Renal cortical epithelial cell (primary cell): ENCODE results near the gene FGFR3. TPM values are rescaled to one million over a fixed set of nuclear protein-coding genes. Genes with fewer than 3 reads are reported as not detected.
A peak's percentile ranks its signal among the peaks of the same experiment; 100 is the strongest.

Source experiments
- DNase-seq: peaks from one replicate; pipeline ENCODE4 v3.0.0-alpha.2; 2011; ENCODE audit warnings: low read depth
- total RNA-seq: library from RNA; depleted of rRNA; stranded (reverse); fragments of >200 nt; gene quantifications from 2 replicates; pipeline ENCODE4 v1.2.3, GENCODE V29; 2014

The FGFR3 gene
- total RNA-seq, 1 donor from 2014 or later = 3.7 TPM

- DNase-seq = no peak
These were observed 9.8 kb downstream of the FGFR3 start for GRCh38 chr4:1802720-1803522.

DNA sequence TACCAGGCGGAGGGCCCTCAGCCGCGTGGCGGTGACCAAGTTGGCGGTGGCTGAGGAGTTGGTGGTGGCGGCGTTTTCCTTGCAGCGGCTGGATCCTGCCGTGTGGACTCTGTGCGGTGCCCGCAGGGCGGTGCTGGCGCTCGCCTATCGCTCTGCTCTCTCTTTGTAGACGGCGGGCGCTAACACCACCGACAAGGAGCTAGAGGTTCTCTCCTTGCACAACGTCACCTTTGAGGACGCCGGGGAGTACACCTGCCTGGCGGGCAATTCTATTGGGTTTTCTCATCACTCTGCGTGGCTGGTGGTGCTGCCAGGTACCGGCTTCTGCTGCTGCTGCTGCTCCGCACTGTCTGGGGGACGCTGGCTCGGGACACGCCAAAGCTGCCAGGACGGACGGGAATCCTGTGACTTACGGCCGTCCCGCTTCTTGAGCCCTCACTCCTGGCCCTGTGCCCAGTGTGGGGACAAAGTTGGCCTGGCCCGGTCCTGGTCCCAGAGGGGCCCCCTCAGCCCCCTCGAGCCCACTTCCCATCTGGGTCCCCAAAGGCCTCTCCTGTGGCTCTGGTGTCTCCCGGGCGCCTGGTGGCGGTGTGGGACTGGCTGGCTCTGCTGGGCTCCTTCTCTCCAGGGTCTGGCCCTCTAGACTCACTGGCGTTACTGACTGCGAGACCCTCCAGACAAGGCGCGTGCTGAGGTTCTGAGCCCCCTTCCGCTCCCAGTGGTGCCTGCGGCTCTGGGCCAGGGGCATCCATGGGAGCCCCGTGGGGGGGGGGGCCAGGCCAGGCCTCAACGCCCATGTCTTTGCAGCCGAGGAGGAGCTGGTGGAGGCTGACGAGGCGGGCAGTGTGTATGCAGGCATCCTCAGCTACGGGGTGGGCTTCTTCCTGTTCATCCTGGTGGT is 10.7 kb downstream of the FGFR3 start:
- no peak for DNase-seq

DNA sequence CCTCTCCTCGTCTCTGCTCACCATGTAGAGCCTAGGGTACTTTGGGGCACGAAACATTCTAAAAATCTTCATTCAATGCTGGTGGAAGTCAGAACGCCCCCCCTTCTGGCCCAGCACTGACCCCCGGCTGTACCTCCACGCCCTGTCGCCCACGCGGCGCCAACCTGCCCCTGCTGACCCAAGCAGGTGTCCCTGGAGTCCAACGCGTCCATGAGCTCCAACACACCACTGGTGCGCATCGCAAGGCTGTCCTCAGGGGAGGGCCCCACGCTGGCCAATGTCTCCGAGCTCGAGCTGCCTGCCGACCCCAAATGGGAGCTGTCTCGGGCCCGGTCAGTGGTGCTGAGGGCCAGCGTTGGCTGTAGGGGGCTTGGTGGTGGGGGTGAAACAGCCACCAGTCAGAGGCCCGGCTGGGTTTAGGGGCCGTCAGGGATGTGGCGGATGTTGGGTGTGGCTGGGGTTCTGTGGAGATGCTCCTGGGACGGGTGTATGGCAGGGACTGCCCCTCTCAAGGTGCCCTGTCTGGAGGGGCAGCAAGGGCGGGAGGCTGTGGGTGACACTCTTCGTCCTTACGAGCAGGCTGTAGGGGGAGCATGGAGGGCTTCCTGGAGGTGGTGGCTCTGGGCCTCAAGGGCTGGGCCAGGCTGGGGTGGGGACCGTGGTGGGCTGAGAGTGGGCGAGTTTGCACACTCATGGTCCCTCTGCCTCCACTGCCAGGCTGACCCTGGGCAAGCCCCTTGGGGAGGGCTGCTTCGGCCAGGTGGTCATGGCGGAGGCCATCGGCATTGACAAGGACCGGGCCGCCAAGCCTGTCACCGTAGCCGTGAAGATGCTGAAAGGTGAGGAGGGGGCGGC is 11.8 kb downstream of the FGFR3 start:
- DNase-seq = no peak

GRCh38 chr4:1805493-1806222 is 12.6 kb downstream of the FGFR3 start:
- DNase-seq = no peak

- DNase-seq = no peak
These were observed 13.1 kb downstream of the FGFR3 start for GRCh38 chr4:1806223-1806564.

GRCh38 chr4:1806596-1807331 is 13.7 kb downstream of the FGFR3 start:
- DNase-seq = no peak

DNA sequence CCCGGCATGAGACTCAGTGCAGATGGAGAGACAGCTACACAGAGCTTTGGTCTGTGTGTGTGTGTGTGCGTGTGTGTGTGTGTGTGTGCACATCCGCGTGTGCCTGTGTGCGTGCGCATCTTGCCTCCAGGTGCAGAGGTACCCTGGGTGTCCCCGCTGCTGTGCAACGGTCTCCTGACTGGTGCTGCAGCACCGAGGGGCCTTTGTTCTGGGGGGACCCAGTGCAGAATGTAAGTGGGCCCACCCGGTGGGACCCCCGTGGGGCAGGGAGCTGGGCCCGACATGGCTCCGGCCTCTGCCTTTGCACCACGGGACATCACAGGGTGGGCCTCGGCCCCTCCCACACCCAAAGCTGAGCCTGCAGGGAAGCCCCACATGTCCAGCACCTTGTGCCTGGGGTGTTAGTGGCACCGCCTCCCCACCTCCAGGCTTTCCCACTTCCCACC is 14.3 kb downstream of the FGFR3 start:
- DNase-seq = no peak

- DNase-seq = no peak
These were observed 15.3 kb downstream of the FGFR3 start for GRCh38 chr4:1808396-1808795.

GRCh38 chr4:1808851-1809753 is 16.0 kb downstream of the FGFR3 start:
- DNase-seq = no peak

DNA sequence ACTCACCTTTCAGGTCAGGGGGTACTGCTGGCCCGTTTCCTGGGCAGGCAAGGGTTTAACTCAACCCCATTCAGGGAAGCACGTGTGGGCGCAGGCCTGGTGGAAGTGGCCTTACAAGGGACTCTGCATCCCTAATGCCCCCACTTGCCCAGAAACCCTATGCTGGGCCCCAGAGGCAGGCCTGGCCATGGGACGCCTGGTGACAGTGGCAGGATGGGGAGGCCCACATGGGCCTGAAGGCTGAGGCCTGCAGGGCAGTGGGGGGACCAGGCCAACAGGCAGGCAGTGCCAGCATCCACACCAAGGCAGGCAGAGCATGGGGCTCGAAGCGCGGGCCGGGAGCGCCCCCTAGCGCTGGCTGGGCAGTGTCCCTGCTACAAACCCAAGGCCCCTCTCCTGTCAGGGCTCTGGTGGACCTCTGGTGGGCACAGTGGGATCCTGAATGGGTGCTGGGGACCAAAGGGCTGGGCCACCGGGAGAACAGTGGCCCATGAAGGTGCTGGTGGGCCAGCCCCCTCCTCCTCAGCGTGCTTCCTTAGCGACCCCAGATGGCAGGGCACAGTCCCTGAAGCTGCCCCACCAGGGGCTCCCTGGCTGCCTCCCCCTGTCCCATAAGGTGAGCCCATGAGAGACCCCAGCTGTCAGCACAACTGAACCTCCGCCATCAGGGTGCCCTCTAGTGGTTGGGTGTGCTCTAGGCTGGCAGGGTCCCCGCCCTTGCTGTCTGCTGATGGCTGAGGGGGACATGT is 16.8 kb downstream of the FGFR3 start:
- peak; percentile 21 for DNase-seq

GRCh38 chr4:1810765-1811164 is 17.7 kb downstream of the FGFR3 start:
- DNase-seq = no peak

DNA sequence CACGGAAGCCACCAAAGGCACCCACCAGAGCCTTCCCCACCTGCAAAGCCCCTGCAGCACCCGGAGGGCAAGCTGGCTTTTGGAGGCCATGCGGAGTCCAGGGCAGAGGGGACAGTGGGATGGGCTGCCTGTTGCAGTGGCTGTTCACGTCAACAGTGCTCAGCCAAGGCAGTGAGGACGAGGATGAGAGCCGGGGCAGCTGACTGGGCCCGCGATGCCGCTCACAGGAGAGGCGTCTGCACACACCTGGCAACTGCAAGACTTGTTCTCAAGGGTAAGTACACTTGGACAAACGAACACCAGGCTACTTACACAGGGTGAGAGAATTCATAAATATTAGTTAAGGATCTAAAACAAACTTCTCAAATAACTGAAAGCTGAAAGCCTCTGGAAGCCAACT is 19.6 kb downstream of the FGFR3 start:
- no peak for DNase-seq

DNA sequence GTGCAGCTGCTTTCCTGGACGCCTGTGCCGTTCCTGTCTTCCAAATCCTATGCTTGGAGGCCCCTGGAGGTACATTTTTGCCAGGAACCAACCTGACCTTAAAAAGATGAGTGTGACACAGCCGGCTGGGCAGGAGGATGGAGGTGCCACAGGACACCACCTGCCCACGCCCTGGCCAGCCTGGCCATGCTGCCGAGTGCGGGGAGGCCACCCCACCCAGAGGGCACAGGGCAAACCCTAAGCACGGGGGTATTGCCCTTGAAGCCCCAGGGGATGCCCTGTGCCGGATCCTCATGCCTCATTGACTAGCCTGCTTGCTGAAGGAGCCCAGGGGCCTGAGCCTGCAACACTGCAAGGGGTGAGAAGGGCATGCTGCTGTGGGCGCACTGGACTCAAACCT is 20.1 kb downstream of the FGFR3 start:
- DNase-seq = no peak

- no peak for DNase-seq
These were observed 20.8 kb downstream of the FGFR3 start for GRCh38 chr4:1813915-1814314.

- DNase-seq = no peak
These were observed 21.4 kb downstream of the FGFR3 start for GRCh38 chr4:1814453-1814852.

DNA sequence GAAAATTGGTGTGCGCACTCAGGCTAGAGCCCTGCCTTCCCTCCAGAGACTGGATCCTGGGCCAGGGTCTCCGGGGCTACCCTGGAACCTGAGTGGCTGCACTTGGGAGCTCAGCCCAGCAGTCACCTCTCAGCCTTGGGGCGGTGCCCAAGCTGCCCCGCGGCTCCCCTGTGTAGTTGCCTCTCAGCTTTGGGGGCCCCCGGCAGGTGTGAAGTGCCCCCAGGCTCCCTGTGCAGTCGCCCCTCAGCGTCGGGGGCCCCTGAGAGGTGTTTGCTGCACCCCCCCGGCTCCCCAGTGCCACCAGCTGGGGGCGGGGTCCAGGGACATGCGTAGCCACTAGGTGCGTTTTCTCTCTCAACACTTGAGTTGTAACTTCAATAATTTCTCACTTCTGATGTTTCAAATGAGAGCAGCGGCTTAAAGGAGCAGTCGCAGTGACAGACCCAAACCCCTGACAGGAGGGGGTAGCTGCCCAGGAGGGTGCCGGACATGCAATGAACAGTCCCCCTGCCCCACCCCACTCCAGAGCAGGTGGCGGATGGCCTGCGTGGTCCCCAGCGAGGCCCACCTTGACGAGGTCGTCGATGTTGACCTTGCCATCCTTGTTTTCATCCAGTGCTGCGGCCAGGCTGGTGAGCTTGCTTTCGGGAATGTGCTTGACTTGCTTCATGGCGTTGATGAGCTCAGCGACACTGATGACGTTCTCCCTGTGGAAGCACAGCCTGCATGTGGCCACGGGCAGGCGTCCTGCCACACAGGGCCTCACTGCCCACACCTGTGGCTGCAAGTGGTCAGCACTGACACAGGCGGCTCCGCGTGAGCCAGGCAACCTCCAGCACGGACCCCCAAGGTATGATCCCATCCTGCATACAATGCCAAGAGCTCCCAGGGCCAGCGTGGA is 22.3 kb downstream of the FGFR3 start:
- no peak for DNase-seq

GRCh38 chr4:1815997-1816860 is 23.1 kb downstream of the FGFR3 start:
- no peak for DNase-seq
